Mesenchymal stem cell (in vitro differentiated cells and primary cell): ENCODE measurements around the gene PIP4P1.

ENCODE experiments used
- DNase-seq: peaks from one replicate; pipeline ENCODE4 v3.0.0-alpha.2; 2013
- H2AFZ ChIP-seq: one replicate; pipeline ENCODE4 v1.6.1; 2013; ENCODE audit warnings: low read depth, mild to moderate bottlenecking, control low read depth, inconsistent platforms, low read length, moderate library complexity
- H2AK5ac ChIP-seq: 2 replicates; pipeline ENCODE4 v1.6.1; 2013; ENCODE audit warnings: low read length, moderate library complexity, mild to moderate bottlenecking, inconsistent platforms; ENCODE audit not compliant: severe bottlenecking
- H2BK120ac ChIP-seq: one replicate; pipeline ENCODE4 v1.6.1; 2013; ENCODE audit warnings: low read depth, mild to moderate bottlenecking, inconsistent platforms, low read length, moderate library complexity
- H2BK12ac ChIP-seq, 2 experiments: one replicate each; pipeline ENCODE4 v1.6.1; 2013; ENCODE audit warnings: inconsistent platforms in 2 of 2, low read length in 2 of 2, mild to moderate bottlenecking in 2 of 2, moderate library complexity in 2 of 2, control low read depth in 1 of 2
- H2BK15ac ChIP-seq: one replicate; pipeline ENCODE4 v1.6.1; 2013; ENCODE audit warnings: mild to moderate bottlenecking, low read depth, inconsistent platforms; ENCODE audit not compliant: poor library complexity, severe bottlenecking
- H2BK5ac ChIP-seq: 2 replicates; pipeline ENCODE4 v1.6.1; 2013; ENCODE audit warnings: low read depth, mild to moderate bottlenecking, low read length, control low read depth, inconsistent platforms; ENCODE audit not compliant: poor library complexity, severe bottlenecking
- H3K14ac ChIP-seq, 2 experiments: one replicate each; pipeline ENCODE4 v1.6.1; 2013; ENCODE audit warnings: inconsistent platforms in 2 of 2, low read length in 2 of 2, control low read depth in 1 of 2, mild to moderate bottlenecking in 1 of 2, moderate library complexity in 1 of 2
- H3K18ac ChIP-seq, 2 experiments: one replicate each; pipeline ENCODE4 v1.6.1; 2013; ENCODE audit warnings: inconsistent platforms in 2 of 2, low read length in 2 of 2, control low read depth in 1 of 2, low read depth in 1 of 2, mild to moderate bottlenecking in 1 of 2
- H3K23ac ChIP-seq, 2 experiments: one replicate each; pipeline ENCODE4 v1.6.1; 2013; ENCODE audit warnings: inconsistent platforms in 2 of 2, low read length in 2 of 2, mild to moderate bottlenecking in 2 of 2, moderate library complexity in 2 of 2, control low read depth in 1 of 2
- H3K27ac ChIP-seq: 2 replicates; pipeline ENCODE4 v1.5.1; 2013; ENCODE audit warnings: mild to moderate bottlenecking, moderate library complexity, low read length, control low read depth, inconsistent platforms; ENCODE audit not compliant: poor library complexity, severe bottlenecking
- H3K27me3 ChIP-seq, 2 experiments: 2 replicates each; pipeline versions ENCODE4 v1.6.1 to v1.7.0; 2013; ENCODE audit warnings: low read length in 2 of 2, mild to moderate bottlenecking in 2 of 2, moderate library complexity in 2 of 2, control low read depth in 1 of 2, inconsistent platforms in 1 of 2; ENCODE audit not compliant: control insufficient read depth in 1 of 2, insufficient read depth in 1 of 2
- H3K36me3 ChIP-seq, 2 experiments: 2 replicates each; pipeline versions ENCODE4 v1.6.1 to v1.7.0; 2013; ENCODE audit warnings: low read length in 2 of 2, control low read depth in 1 of 2, inconsistent platforms in 1 of 2, low read depth in 1 of 2, mild to moderate bottlenecking in 1 of 2; ENCODE audit not compliant: insufficient read depth in 2 of 2, control insufficient read depth in 1 of 2
- H3K4ac ChIP-seq, 2 experiments: one replicate each; pipeline ENCODE4 v1.6.1; 2013; ENCODE audit warnings: inconsistent platforms in 2 of 2, low read length in 2 of 2, mild to moderate bottlenecking in 2 of 2, moderate library complexity in 2 of 2, control low read depth in 1 of 2, low read depth in 1 of 2
- H3K4me1 ChIP-seq: 2 replicates; pipeline ENCODE4 v1.6.1; 2013; ENCODE audit warnings: low read depth, low read length, control low read depth; ENCODE audit not compliant: control insufficient read depth, insufficient read depth
- H3K4me2 ChIP-seq: 2 replicates; pipeline ENCODE4 v1.6.1; 2013; ENCODE audit warnings: low read length, mild to moderate bottlenecking, inconsistent platforms; ENCODE audit not compliant: poor library complexity, severe bottlenecking
- H3K4me3 ChIP-seq, 2 experiments: 2 replicates each; pipeline versions ENCODE4 v1.5.1 to v1.7.0; 2013; ENCODE audit warnings: low read length in 2 of 2, mild to moderate bottlenecking in 2 of 2, control low read depth in 1 of 2, low read depth in 1 of 2; ENCODE audit not compliant: insufficient read depth in 1 of 2
- H3K79me1 ChIP-seq: replicated peaks from 2 replicates; pipeline ENCODE4 v1.6.1; 2013; ENCODE audit warnings: mild to moderate bottlenecking, control low read depth, low read length, inconsistent platforms; ENCODE audit not compliant: poor library complexity, severe bottlenecking
- H3K9ac ChIP-seq: 2 replicates; pipeline ENCODE4 v1.7.0; 2013; ENCODE audit warnings: mild to moderate bottlenecking, low read length, moderate library complexity
- H3K9me3 ChIP-seq: 2 replicates; pipeline ENCODE4 v1.7.0; 2013; ENCODE audit warnings: mild to moderate bottlenecking, low read length; ENCODE audit not compliant: control insufficient read depth
- H4K8ac ChIP-seq: one replicate; pipeline ENCODE4 v1.6.1; 2013; ENCODE audit warnings: inconsistent platforms, mild to moderate bottlenecking, low read length, moderate library complexity
- H4K91ac ChIP-seq: one replicate; pipeline ENCODE4 v1.6.1; 2013; ENCODE audit warnings: mild to moderate bottlenecking, low read length, inconsistent platforms
- WGBS: methylation state at CpG from one replicate; pipeline ENCODE4 v1.1.7; 2013; ENCODE audit warnings: mixed read lengths; 5-methylcytosine and 5-hydroxymethylcytosine counted together

PIP4P1 gene

GRCh38 chr14:20460458-20461224 is 593 bp downstream of the PIP4P1 start:
- Histone ChIP-seq H2BK15ac (peak overlapping the region; percentile 29), H3K4ac (peak overlapping the region; percentile 93 to 99), H3K27me3 (no peaks in the 10 kb centered on the region), H3K27ac (no peak overlapping the region), H4K91ac (peak overlapping the region; percentile 95), H3K9ac (peak overlapping the region; percentile 94), H2BK12ac (peak overlapping the region in 1 of 2 experiments; percentile 95), H2AFZ (peak overlapping the region; percentile 73), H3K18ac (peak overlapping the region; percentile 91 to 100), H2BK5ac (no peak overlapping the region), H3K4me3 (peak overlapping the region; percentile 98 to 99), H3K14ac (peak overlapping the region in 1 of 2 experiments; percentile 100), H3K36me3 (peaks cover 21 to 42% of the 10 kb centered on the region in 2 experiments), H2AK5ac (no peak overlapping the region), H2BK120ac (peak overlapping the region; percentile 71), H3K23ac (peak overlapping the region in 1 of 2 experiments; percentile 99), H3K4me1 (peaks cover 5% of the 10 kb centered on the region), H3K79me1 (peaks cover 9% of the 10 kb centered on the region), H4K8ac (peak overlapping the region; percentile 94), H3K4me2 (peak overlapping the region; percentile 78), H3K9me3 (no peaks in the 10 kb centered on the region)
- 12% methylated on average over 29 of the region's 32 CpGs for WGBS
- DNase-seq: no peak

- H3K79me1 ChIP-seq: peaks cover 9% of the 10 kb centered on the region
- WGBS: 77% methylated on average over 6 of the region's 8 CpGs
- H3K9me3 ChIP-seq: no peaks in the 10 kb centered on the region
- peak overlapping the region; percentile 94 for H3K9ac ChIP-seq
- no peak overlapping the region for H2BK120ac ChIP-seq
- H3K4ac ChIP-seq: no peak overlapping the region
- H3K4me1 ChIP-seq: peaks cover 11% of the 10 kb centered on the region
- H3K23ac ChIP-seq: no peak overlapping the region
- H3K36me3 ChIP-seq: peaks cover 21 to 42% of the 10 kb centered on the region in 2 experiments
- no peak overlapping the region for H2BK12ac ChIP-seq
- H4K8ac ChIP-seq: no peak overlapping the region
- H3K14ac ChIP-seq: no peak overlapping the region
- no peak overlapping the region for H3K4me3 ChIP-seq
- H3K18ac ChIP-seq: no peak overlapping the region
- DNase-seq: no peak
- H3K27ac ChIP-seq: no peak overlapping the region
- no peak overlapping the region for H2AFZ ChIP-seq
- H2BK5ac ChIP-seq: no peak overlapping the region
- H3K4me2 ChIP-seq: no peak overlapping the region
- no peak overlapping the region for H4K91ac ChIP-seq
- no peak overlapping the region for H2AK5ac ChIP-seq
- no peaks in the 10 kb centered on the region for H3K27me3 ChIP-seq
- no peak overlapping the region for H2BK15ac ChIP-seq
These were observed 3.0 kb downstream of the PIP4P1 start for GRCh38 chr14:20458031-20458789.

- Histone ChIP-seq H3K18ac (no peak overlapping the region), H2BK120ac (no peak overlapping the region), H3K27me3 (no peaks in the 10 kb centered on the region), H3K4me3 (peak overlapping the region in 1 of 2 experiments; percentile 95), H3K27ac (no peak overlapping the region), H4K91ac (no peak overlapping the region), H3K36me3 (peaks cover 28 to 48% of the 10 kb centered on the region in 2 experiments), H3K4ac (no peak overlapping the region), H3K23ac (no peak overlapping the region), H2AK5ac (no peak overlapping the region), H3K9ac (peak overlapping the region; percentile 94), H2AFZ (no peak overlapping the region), H2BK5ac (no peak overlapping the region), H3K79me1 (peaks cover 12% of the 10 kb centered on the region), H3K14ac (no peak overlapping the region), H3K9me3 (no peaks in the 10 kb centered on the region), H3K4me2 (no peak overlapping the region), H3K4me1 (peaks cover 11% of the 10 kb centered on the region), H2BK15ac (no peak overlapping the region), H4K8ac (no peak overlapping the region), H2BK12ac (no peak overlapping the region)
- DNase-seq: no peak
- 95% methylated on average over 13 of the region's 13 CpGs for WGBS
These were observed 4.3 kb downstream of the PIP4P1 start for GRCh38 chr14:20456971-20457370.
